Prostate gland (tissue), 2 donors: ENCODE measurements around the gene SMTN.

Source experiments
- CTCF ChIP-seq, 4 experiments: fragments of 200-600 bp in 2 of 4; fragments of 450-650 bp in 2 of 4; sonication (generic) in 2 of 4; IDR thresholded peaks; 1 replicate in 3 of 4; 2 replicates in 1 of 4; pipeline ENCODE4 v1.5.1; 2016 to 2019; ENCODE audit warnings: antibody characterized with exemption in 4 of 4, mild to moderate bottlenecking in 2 of 4, moderate library complexity in 2 of 4
- POLR2A ChIP-seq: fragments of 450-650 bp; IDR thresholded peaks from one replicate; pipeline ENCODE4 v1.6.1; 2016; ENCODE audit warnings: antibody characterized with exemption, mild to moderate bottlenecking
- POLR2AphosphoS5 ChIP-seq: sonication (generic); formaldehyde crosslinking; IDR thresholded peaks from one replicate; pipeline ENCODE4 v1.6.1; 2017; ENCODE audit warnings: antibody characterized with exemption

- TF ChIP-seq CTCF (IDR thresholded peaks at IDR 0.05) (peak in 1 of 4 experiments; percentile 30), POLR2AphosphoS5 (peak; percentile 13), POLR2A (peak; percentile 28)
Measured at GRCh38 chr22:31139866-31140716, 59.0 kb downstream of the SMTN start, which contains the start of gene PLA2G3.
